K562 (cell line): ENCODE data around the gene DLG3. TPM values are rescaled to one million over a fixed set of nuclear protein-coding genes. Genes with fewer than 3 reads are reported as not detected.
A peak's percentile ranks its signal among the peaks of the same experiment; 100 is the strongest.

Experiments used
- ATF2 ChIP-seq: sonication (generic); formaldehyde crosslinking; IDR thresholded peaks from 2 replicates; pipeline ENCODE4 v1.8.1; 2022; ENCODE audit warnings: missing genetic modification reagents
- CC2D1A ChIP-seq: fragments of 450-650 bp; IDR thresholded peaks from 2 replicates; pipeline ENCODE4 v1.6.1; 2017; ENCODE audit warnings: mild to moderate bottlenecking
- CTCF ChIP-seq, 3 experiments: IDR thresholded peaks in 2 of 3; conservative IDR thresholded peaks in 1 of 3; 2 replicates each; pipeline ENCODE4 v1.5.1; 2011 to 2012; ENCODE audit warnings: low read length in 3 of 3, mild to moderate bottlenecking in 3 of 3, control low read depth in 2 of 3, improper control_type of control experiment in 1 of 3, inconsistent platforms in 1 of 3, low read depth in 1 of 3, mixed read lengths in 1 of 3, moderate library complexity in 1 of 3; ENCODE audit not compliant: insufficient read depth in 2 of 3
- CXXC5 ChIP-seq: fragments of 250-450 bp; sonication (Bioruptor Pico); IDR thresholded peaks from 2 replicates; pipeline ENCODE4 v1.8.0; 2022; ENCODE audit warnings: inconsistent platforms, mild to moderate bottlenecking, moderate library complexity
- ESRRA ChIP-seq: fragments of 450-650 bp; IDR thresholded peaks from 2 replicates; pipeline ENCODE4 v1.6.1; 2014; ENCODE audit warnings: low read depth, mild to moderate bottlenecking, moderate library complexity, borderline replicate concordance
- HDAC2 ChIP-seq: fragments of 450-650 bp; IDR thresholded peaks from 2 replicates; pipeline ENCODE4 v1.6.1; 2016; ENCODE audit warnings: mild to moderate bottlenecking
- KDM5B ChIP-seq: fragments of 200-600 bp; sonication (generic); IDR thresholded peaks from 2 replicates; pipeline ENCODE4 v1.6.1; 2012; ENCODE audit warnings: low read depth, mild to moderate bottlenecking, moderate library complexity, low read length, control low read depth, inconsistent platforms; ENCODE audit not compliant: insufficient replicate concordance
- KLF16 ChIP-seq: IDR thresholded peaks from 2 replicates; pipeline ENCODE4 v1.6.1; 2016; ENCODE audit warnings: antibody characterized with exemption
- NCOR1 ChIP-seq: fragments of 450-650 bp; IDR thresholded peaks from 2 replicates; pipeline ENCODE4 v1.6.1; 2016; ENCODE audit warnings: mild to moderate bottlenecking, moderate library complexity
- U2AF2 ChIP-seq: fragments of 200-400 bp; formaldehyde crosslinking; optimal IDR thresholded peaks from 2 replicates; pipeline ENCODE3; 2017; ENCODE audit warnings: low read depth, mild to moderate bottlenecking, low read length
- ZBTB17 ChIP-seq: fragments of 450-650 bp; formaldehyde crosslinking; IDR thresholded peaks from 2 replicates; pipeline ENCODE4 v1.4.0; 2020; ENCODE audit warnings: mild to moderate bottlenecking
- ZBTB40 ChIP-seq, 2 experiments: fragments of 450-650 bp in 1 of 2; sonication (generic) in 1 of 2; formaldehyde crosslinking in 1 of 2; IDR thresholded peaks; 2 replicates each; pipeline versions ENCODE4 v1.7.1 to v1.9.0; 2016 to 2022; ENCODE audit warnings: inconsistent platforms in 1 of 2, mild to moderate bottlenecking in 1 of 2, missing genetic modification reagents in 1 of 2
- ZFX ChIP-seq: sonication (generic); formaldehyde crosslinking; IDR thresholded peaks from 2 replicates; pipeline ENCODE4 v1.8.0; 2022; ENCODE audit warnings: mild to moderate bottlenecking, missing genetic modification reagents, moderate library complexity
- ZNF57 ChIP-seq: fragments of 450-650 bp; formaldehyde crosslinking; IDR thresholded peaks from 2 replicates; pipeline ENCODE4 v1.4.0; 2020; ENCODE audit warnings: mild to moderate bottlenecking, moderate library complexity
- polyA plus RNA-seq, 8 experiments: library from polyadenylated mRNA; depleted of rRNA in 4 of 8; stranded (reverse) in 5 of 8; unstranded in 3 of 8; fragments of >200 nt; fragmentation: Nextera tagmentation in 2 of 8; fragmentation: Illumina TruSeq in 1 of 8; extraction: Ambion mirVana in 2 of 8; extraction: Trizol in 1 of 8; gene quantifications; 2 replicates each; pipeline versions ENCODE4 v1.2.1 to v1.2.3, GENCODE V29; 2011 to 2014; ENCODE audit warnings: inconsistent platforms in 1 of 8, missing spikeins in 1 of 8
- total RNA-seq, 7 experiments: library from RNA; depleted of rRNA in 6 of 7; stranded (reverse); fragments of >200 nt in 6 of 7; fragmentation: Illumina TruSeq in 2 of 7; extraction: Trizol in 2 of 7; gene quantifications; 2 replicates each; pipeline versions ENCODE4 v1.2.1 to v1.2.3, GENCODE V29; 2011 to 2021; ENCODE audit warnings: low replicate concordance in 1 of 7

Gene DLG3
- total and polyA plus RNA-seq, 9 of the 15 experiments (the other 6 are each of a cell fraction or from before 2014, with no cell fraction given), result 3.1 to 15.7 (median 8.8) TPM

GRCh38 chrX:70454441-70455365, 10.1 kb downstream of the DLG3 start (continued):
- TF ChIP-seq CTCF (IDR thresholded peaks at IDR 0.05 in 2 of 3, conservative IDR thresholded peaks at IDR 0.05 in 1 of 3; ENCODE audit: insufficient read depth in 2 of 3, low read depth in 1 of 3, low read length in 3 of 3) (peak; percentile 73 to 91 (median 82)), ZBTB17 (no peak), ESRRA (peak; percentile 69), ATF2 (CRISPR knock-in tag) (no peak), ZBTB40 (IDR thresholded peaks at IDR 0.05) (no peak), ZBTB40 (CRISPR knock-in tag; IDR thresholded peaks at IDR 0.05) (no peak), CXXC5 (CRISPR knock-in tag) (peak; percentile 45; the same call in 1 of the 2 replicates), HDAC2 (peak; percentile 47; the same call in 1 of the 2 replicates), KLF16 (peak; percentile 43; the same call in 1 of the 2 replicates), NCOR1 (no peak), U2AF2 (no peak), ZFX (CRISPR knock-in tag) (peak; percentile 41; the same call in 1 of the 2 replicates), ZNF57 (no peak), KDM5B (peak; percentile 27), CC2D1A (0 out of 2 replicates have a peak, but pooled peaks have one; percentile 50)
